Left ventricle myocardium inferior (tissue), 1 donor: ENCODE measurements around the gene GPR83. TPM values are rescaled to one million over a fixed set of nuclear protein-coding genes. Genes with fewer than 3 reads are reported as not detected.
"Not testable (repeated sequence)": the region's sequence is repeated elsewhere in the genome, so short reads cannot be mapped to it uniquely, and the experiment has no call there.

Experiments
- DNase-seq: peaks from one replicate; pipeline ENCODE4 v3.0.0-alpha.2; 2020
- H3K27ac ChIP-seq: fragments of 200-600 bp; replicated peaks from 2 replicates; pipeline ENCODE4 v1.8.0; 2021
- H3K27me3 ChIP-seq: fragments of 200-600 bp; 2 replicates; pipeline ENCODE4 v1.8.0; 2021; ENCODE audit warnings: low read depth
- H3K36me3 ChIP-seq: fragments of 200-600 bp; 2 replicates; pipeline ENCODE4 v1.8.0; 2021
- H3K4me1 ChIP-seq: fragments of 200-600 bp; 2 replicates; pipeline ENCODE4 v1.8.0; 2021
- H3K4me3 ChIP-seq: fragments of 200-600 bp; 2 replicates; pipeline ENCODE4 v1.8.0; 2021; ENCODE audit warnings: mild to moderate bottlenecking, moderate library complexity
- H3K9me3 ChIP-seq: fragments of 200-600 bp; replicated peaks from 2 replicates; pipeline ENCODE4 v1.8.0; 2021
- intact Hi-C: fragments of 100-400 bp; cut with micrococcal nuclease; formaldehyde crosslinking; loops from one replicate; pipeline ENCODE4 v1.11.0; 2022
- total RNA-seq: library from RNA; stranded (reverse); fragmentation: NEBNext Ultra II Directional; extraction: Animal tissue kit (Norgen Biotek cat#: 25700); gene quantifications from one replicate; pipeline ENCODE4 v1.2.1, GENCODE V29; 2021
- TF ChIP-seq, protein P1 (sequence below): fragments of 200-600 bp; IDR thresholded peaks from 2 replicates; pipeline ENCODE4 v1.8.0; 2021; ENCODE audit warnings: antibody characterized with exemption, mild to moderate bottlenecking, borderline replicate concordance
- donor health status: DM: no; HTN: yes; CAD: no; lungs with severe emphysema.

GPR83 gene
- total RNA-seq, 1 donor from 2014 or later = 0.25 TPM

DNA sequence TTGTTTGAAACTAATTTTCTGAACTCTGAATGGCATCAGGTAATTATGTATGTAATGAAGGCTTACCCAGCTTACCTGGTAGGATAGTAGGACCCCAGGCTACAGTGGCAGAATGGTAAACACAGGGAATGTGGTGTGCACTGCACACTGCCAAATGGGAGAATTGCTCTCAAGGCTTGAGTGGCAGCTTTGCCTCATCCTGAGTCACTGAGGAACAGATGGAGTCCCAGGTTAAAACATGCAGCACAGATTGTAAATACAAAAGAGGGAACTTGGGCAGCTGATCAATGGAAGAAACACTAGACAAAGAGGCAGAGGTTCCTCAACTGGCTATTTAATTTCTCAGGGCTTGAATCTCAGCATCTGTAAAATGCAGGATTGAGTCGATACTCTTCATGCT, 24.4 kb downstream of the GPR83 start:
- Histone ChIP-seq H3K36me3 (no peaks in the 10 kb centered on the region), H3K27me3 (no peaks in the 10 kb centered on the region), H3K4me1 (no peaks in the 10 kb centered on the region), H3K9me3 (no peaks in the 10 kb centered on the region), H3K4me3 (no peak overlapping the region), H3K27ac (no peak overlapping the region)
- DNase-seq = no peak
- TF ChIP-seq, protein P1, sequence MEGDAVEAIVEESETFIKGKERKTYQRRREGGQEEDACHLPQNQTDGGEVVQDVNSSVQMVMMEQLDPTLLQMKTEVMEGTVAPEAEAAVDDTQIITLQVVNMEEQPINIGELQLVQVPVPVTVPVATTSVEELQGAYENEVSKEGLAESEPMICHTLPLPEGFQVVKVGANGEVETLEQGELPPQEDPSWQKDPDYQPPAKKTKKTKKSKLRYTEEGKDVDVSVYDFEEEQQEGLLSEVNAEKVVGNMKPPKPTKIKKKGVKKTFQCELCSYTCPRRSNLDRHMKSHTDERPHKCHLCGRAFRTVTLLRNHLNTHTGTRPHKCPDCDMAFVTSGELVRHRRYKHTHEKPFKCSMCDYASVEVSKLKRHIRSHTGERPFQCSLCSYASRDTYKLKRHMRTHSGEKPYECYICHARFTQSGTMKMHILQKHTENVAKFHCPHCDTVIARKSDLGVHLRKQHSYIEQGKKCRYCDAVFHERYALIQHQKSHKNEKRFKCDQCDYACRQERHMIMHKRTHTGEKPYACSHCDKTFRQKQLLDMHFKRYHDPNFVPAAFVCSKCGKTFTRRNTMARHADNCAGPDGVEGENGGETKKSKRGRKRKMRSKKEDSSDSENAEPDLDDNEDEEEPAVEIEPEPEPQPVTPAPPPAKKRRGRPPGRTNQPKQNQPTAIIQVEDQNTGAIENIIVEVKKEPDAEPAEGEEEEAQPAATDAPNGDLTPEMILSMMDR = no peak
- intact Hi-C loops = no loop called here

DNA sequence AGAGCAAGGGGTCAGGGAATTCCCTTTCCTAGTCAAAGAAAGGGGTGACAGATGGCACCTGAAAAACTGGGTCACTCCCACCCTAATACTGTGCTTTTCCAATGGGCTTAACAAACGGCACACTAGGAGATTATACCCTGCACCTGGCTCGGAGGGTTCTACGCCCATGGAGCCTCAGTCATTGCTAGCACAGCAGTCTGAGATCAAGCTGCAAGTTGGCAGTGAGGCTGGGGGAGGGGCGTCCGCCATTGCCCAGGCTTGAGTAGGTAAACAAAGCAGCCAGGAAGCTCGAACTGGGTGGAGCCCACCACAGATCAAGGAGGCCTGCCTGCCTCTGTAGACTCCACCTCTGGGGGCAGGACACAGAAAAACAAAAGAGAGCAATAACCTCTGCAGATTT, 30.6 kb downstream of the GPR83 start:
- intact Hi-C loops, DNase-seq, H3K36me3 ChIP-seq, H3K27me3 ChIP-seq, H3K4me3 ChIP-seq, H3K4me1 ChIP-seq, H3K9me3 ChIP-seq, H3K27ac ChIP-seq: not testable (repeated sequence)

DNA sequence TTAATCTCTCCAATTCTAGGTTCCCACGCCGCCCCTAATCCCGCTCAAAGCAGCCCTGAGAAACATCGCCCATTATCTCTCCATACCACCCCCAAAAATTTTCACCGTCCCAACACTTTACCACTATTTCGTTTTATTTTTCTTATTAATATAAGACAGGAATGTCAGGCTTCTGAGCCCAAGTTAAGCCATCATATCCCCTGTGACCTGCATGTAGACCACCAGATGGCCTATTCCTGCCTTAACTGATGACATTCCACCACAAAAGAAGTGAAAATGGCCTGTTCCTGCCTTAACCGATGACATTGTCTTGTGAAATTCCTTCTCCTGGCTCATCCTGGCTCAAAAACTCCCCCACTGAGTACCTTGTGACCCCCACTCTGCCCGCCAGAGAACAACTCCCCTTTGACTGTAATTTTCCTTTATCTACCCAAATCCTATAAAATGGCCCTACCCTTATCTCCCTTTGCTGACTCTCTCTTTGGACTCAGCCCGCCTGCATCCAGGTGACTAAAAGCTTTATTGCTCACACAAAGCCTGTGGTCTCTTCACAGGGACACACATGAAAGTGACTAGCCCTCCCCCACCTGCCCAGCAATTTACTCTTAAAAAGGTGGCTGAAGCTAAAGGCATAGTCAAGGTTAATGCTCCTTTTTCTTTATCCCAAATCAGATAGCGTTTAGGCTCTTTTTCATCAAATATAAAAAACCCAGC, 50.2 kb downstream of the GPR83 start:
- H3K9me3 ChIP-seq, H3K4me1 ChIP-seq, intact Hi-C loops, H3K27me3 ChIP-seq, H3K4me3 ChIP-seq, H3K27ac ChIP-seq, DNase-seq, H3K36me3 ChIP-seq: not testable (repeated sequence)

DNA sequence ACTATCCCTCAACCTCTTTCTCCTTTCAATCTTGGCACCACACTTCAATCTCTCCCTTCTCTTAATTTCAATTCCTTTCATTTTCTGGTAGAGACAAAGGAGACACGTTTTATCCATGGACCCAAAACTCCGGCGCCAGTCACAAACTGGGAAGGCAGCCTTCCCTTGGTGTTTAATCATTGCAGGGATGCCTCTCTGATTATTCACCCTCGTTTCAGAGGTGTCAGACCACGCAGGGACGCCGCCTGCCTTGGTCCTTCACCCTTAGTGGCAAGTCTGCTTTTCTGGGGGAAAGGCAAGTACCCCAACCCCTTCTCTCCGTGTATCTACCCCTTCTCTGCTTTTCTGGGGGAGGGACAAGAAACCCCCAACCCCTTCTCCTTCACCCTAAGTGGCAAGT, 54.9 kb downstream of the GPR83 start:
- intact Hi-C loops, H3K27me3 ChIP-seq, H3K27ac ChIP-seq, H3K4me1 ChIP-seq, H3K9me3 ChIP-seq, H3K4me3 ChIP-seq, DNase-seq, H3K36me3 ChIP-seq: not testable (repeated sequence)

DNA sequence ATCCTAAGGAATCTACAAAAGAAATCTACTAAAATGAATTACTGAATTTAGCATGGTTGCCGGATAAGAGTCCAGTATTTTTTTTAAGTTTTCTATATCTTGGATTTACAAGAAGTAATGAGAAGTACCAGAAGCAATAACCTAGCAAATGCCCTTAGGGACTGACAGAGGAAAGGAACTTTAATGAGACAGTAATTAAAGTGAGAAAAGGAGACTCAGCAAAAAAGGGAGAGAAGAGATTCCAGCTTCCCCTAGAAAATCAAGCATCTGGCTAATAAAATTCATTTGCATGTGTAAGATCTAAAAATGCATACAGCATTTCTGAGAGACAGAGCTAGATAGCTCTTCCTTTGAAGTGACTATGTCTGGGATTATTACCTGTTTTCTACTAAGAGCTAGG, 57.7 kb downstream of the GPR83 start:
- no peak for DNase-seq
- intact Hi-C loops = no loop called here
- Histone ChIP-seq H3K36me3 (no peaks in the 10 kb centered on the region), H3K27ac (no peak overlapping the region), H3K4me1 (no peaks in the 10 kb centered on the region), H3K9me3 (no peaks in the 10 kb centered on the region), H3K4me3 (no peak overlapping the region), H3K27me3 (no peaks in the 10 kb centered on the region)
- TF ChIP-seq, protein P1 = no peak

DNA sequence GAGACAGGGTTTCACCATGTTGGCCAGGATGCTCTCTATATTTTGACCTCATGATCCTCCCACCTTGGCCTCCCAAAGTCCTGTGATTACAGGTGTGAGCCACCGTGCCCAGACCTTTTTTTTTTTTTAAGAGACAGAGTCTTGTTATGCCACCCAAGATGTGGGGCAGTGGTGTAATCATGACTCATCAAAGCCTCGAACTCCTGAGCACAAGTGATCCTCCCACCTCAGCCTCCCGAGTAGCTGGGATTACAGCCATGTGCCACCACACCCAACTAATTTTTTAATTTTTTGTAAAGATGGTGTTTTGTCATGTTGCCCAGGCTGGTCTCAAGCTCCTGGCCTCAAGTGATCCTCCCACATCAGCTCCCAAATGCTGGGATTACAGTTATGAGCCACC, 59.0 kb downstream of the GPR83 start:
- no peaks in the 10 kb centered on the region for H3K36me3 ChIP-seq
- no peaks in the 10 kb centered on the region for H3K9me3 ChIP-seq
- no peaks in the 10 kb centered on the region for H3K4me1 ChIP-seq
- no peak overlapping the region for H3K27ac ChIP-seq
- no peak overlapping the region for H3K4me3 ChIP-seq
- intact Hi-C loops = no loop called here
- TF ChIP-seq, protein P1 = no peak
- H3K27me3 ChIP-seq = no peaks in the 10 kb centered on the region
- no peak for DNase-seq

DNA sequence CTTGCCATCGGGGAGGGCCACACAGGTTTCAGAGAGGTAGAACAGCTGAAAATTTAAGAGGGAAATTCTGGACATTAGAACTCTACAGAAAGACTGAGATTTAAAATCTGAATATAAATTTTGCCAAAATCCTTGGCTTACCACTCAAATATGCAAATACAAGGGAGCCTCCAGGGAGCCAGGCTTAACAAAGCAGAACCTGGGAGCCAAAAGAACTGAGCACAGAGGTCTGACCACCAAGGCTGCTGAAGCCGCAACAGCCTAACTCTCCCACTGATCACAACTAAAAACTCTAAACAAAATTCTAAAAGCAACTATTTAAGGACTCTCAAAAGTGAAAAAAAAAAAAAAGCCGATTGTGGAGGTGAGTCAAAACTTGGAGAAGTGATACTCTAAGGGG, 62.6 kb downstream of the GPR83 start:
- Histone ChIP-seq H3K36me3 (no peaks in the 10 kb centered on the region), H3K4me3 (no peak overlapping the region), H3K27ac (no peak overlapping the region), H3K9me3 (no peaks in the 10 kb centered on the region), H3K27me3 (no peaks in the 10 kb centered on the region), H3K4me1 (no peaks in the 10 kb centered on the region)
- intact Hi-C loops = no loop called here
- TF ChIP-seq, protein P1 = no peak
- DNase-seq = no peak
